ENCODE results near the gene TXNRD1. TPM values are rescaled to one million over a fixed set of nuclear protein-coding genes. Genes with fewer than 3 reads are reported as not detected.

The TXNRD1 gene
- 100 to 1,000 TPM; 110 to 129 TPM for total RNA-seq

DNA sequence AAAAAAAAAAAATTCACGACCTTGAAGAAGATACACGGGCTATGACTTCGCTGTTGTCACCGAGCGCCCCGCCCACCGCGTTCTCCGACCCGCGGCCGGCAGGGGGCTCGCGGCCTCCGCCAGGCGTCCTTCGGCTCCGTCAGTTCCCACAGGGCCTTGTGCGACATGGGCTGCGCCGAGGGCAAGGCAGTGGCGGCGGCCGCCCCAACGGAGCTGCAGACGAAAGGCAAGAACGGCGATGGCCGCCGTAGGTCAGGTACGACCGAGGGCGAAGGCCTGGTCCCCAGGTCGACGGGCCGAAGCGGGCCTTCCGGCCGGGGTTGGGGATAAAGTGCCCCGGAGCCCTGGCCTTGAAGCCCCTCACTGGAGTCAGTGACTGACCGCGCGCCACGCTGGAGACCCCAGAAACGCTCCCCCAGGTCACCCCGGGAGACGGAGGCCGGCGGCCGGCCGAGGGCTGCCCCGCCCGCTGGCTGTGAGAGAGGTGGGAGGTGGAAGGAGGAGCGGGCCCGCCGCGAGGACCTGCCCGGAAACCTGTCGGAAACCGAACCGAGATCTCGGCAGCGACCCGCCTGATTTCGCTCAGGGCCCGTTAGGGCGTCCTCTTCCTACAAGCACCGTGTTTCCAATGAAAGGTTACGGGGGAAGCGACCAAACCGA lies at the start of gene TXNRD1:
TSS of gene TXNRD1 (plus strand) at position 142 of the 660 bp plus-strand sequence. CDS start at position 166, 24 bp downstream.
- Histone ChIP-seq H3K36me3 (no peaks in the 10 kb centered on the region), H3K27ac (no peak within 1 kb of the TSS), H3K4me3 (peak within 1 kb of the TSS; percentile 44), H3K9me3 (no peaks in the 10 kb centered on the region), H3K4me1 (peaks cover 3% of the 10 kb centered on the region), H3K27me3 (no peaks in the 10 kb centered on the region), H3K9ac (ENCODE audit: low read depth in 2 of 2, low read length in 2 of 2) (peak within 1 kb of the TSS; percentile 40 to 76)
- intact Hi-C loops (cut with DNase I), result loop anchor here (5.0 kb wide), 2 partner anchors 82 to 142 kb away; no protein-coding TSS in a partner anchor
- TF ChIP-seq, protein P1, sequence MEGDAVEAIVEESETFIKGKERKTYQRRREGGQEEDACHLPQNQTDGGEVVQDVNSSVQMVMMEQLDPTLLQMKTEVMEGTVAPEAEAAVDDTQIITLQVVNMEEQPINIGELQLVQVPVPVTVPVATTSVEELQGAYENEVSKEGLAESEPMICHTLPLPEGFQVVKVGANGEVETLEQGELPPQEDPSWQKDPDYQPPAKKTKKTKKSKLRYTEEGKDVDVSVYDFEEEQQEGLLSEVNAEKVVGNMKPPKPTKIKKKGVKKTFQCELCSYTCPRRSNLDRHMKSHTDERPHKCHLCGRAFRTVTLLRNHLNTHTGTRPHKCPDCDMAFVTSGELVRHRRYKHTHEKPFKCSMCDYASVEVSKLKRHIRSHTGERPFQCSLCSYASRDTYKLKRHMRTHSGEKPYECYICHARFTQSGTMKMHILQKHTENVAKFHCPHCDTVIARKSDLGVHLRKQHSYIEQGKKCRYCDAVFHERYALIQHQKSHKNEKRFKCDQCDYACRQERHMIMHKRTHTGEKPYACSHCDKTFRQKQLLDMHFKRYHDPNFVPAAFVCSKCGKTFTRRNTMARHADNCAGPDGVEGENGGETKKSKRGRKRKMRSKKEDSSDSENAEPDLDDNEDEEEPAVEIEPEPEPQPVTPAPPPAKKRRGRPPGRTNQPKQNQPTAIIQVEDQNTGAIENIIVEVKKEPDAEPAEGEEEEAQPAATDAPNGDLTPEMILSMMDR (IDR thresholded peaks at IDR 0.05), result peak; percentile 75
- peak; percentile 78 for DNase-seq

DNA sequence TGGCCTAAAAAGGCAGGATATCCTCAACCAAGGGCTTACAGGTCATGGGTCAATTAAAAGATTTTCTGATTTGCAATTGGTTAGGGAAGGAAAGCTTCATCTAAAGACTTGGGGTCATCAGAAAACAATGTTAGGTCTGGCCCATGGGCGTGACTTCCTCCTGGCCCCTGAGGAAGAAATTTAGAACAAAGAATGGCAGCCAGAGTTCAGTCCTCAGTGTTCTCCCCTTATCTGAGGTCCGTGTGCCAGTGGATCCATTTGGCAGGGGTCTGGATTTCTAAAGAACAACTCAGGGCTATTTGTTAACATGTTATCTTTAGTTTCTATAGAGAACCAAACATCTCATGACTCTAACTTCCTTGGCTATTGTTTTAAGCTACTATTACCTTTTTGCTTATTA lies 49.8 kb upstream of the TXNRD1 start:
- Histone ChIP-seq H3K9ac (ENCODE audit: low read depth in 2 of 2, low read length in 2 of 2) (no peak overlapping the region), H3K27me3 (no peaks in the 10 kb centered on the region), H3K36me3 (no peaks in the 10 kb centered on the region), H3K4me1 (no peaks in the 10 kb centered on the region), H3K27ac (no peak overlapping the region), H3K9me3 (no peaks in the 10 kb centered on the region), H3K4me3 (no peak overlapping the region)
- intact Hi-C loops (cut with DNase I), result no loop called here
- TF ChIP-seq, protein P1 (IDR thresholded peaks at IDR 0.05), result no peak
- DNase-seq, result no peak

DNA sequence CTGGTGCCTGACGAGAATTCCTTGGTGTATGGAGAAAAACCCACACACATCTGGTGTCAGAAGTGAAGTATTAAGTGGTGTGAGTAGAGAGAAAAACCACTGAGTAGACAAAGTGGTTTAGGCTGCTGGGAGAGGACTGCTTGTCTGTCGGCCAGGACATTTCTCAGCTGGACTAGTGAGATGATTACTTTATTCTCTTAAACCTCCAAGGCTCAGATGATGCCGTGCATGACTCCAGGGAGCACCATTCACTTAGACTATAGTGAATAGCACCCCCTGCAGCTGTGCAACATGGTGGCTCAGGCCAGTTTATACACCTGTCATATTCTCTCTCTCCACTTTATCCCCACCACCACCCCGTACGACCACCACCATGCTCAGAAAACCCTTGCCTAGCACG lies 49.1 kb upstream of the TXNRD1 start:
- Histone ChIP-seq H3K4me1 (no peaks in the 10 kb centered on the region), H3K9me3 (no peaks in the 10 kb centered on the region), H3K9ac (ENCODE audit: low read depth in 2 of 2, low read length in 2 of 2) (no peak overlapping the region), H3K4me3 (no peak overlapping the region), H3K36me3 (no peaks in the 10 kb centered on the region), H3K27ac (no peak overlapping the region), H3K27me3 (no peaks in the 10 kb centered on the region)
- DNase-seq, result no peak
- intact Hi-C loops (cut with DNase I), result no loop called here
- TF ChIP-seq, protein P1 (IDR thresholded peaks at IDR 0.05), result no peak

DNA sequence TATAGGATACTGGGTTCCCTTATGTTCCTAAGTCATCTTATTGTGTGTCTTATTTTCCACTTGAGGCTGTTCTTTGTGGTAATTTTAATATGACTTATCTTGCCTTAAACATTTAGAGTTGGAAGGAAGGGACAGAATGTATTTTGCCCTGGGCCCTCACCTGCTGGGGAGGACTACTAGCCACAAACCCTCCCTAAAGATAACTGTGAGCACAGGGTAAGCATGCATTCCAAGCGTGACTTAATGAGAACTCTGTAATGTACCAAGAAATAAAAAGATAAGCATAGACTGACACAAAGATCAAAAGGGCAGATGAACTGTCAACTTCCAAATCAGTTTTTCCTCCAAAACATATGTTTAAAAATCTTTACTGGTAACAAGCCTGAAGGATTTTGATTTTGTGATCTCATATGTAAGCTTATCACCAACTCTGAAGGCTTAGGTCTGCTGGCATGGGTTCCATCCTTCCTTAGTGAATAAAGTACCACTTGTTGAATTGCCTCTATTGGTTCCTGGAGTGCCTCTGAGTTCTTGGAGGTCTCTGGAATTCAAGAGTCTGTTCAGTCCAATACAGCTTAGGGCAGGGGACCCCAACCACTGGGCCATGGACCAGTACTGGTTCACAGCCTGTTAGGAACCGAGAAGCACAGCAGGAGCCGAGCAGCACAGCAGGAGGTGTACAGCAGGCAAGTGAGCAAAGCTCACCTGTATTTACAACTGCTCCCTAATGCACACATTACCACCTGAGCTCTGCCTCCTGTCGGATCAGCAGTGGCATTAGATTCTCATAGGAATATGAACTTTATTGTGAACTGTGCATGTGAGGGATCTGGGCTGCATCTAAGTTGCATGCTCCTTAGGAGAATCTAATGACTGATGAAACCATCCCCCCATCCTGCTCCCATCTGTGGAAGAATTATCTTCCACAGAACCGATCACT lies 47.8 kb upstream of the TXNRD1 start:
- Histone ChIP-seq H3K27me3 (no peaks in the 10 kb centered on the region), H3K27ac (no peak overlapping the region), H3K9me3 (no peaks in the 10 kb centered on the region), H3K4me1 (no peaks in the 10 kb centered on the region), H3K4me3 (no peak overlapping the region), H3K9ac (ENCODE audit: low read depth in 2 of 2, low read length in 2 of 2) (no peak overlapping the region), H3K36me3 (no peaks in the 10 kb centered on the region)
- TF ChIP-seq, protein P1 (IDR thresholded peaks at IDR 0.05), result no peak
- intact Hi-C loops (cut with DNase I), result no loop called here
- no peak for DNase-seq

DNA sequence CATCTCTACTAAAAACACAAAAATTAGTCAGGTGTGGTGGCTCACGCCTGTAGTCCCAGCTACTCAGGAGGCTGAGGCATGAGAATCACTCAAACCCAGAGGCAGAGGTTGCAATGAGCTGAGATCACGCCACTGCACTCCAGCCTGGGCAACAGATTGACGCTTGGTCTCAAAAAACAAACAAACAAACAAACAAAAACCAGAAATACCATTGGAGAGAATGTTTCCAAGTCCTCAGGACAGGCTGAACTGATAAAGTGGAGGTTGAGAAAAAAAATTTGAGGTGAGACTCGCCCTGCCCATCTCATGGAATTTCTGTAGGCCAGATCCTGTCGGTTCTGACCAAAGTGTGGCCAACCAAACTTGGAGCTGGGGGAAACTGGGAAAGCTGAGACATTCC lies 47.0 kb upstream of the TXNRD1 start:
- intact Hi-C loops (cut with DNase I), result no loop called here
- DNase-seq, result no peak

More for the DNA sequence above, 47.0 kb upstream of the TXNRD1 start:
- Histone ChIP-seq H3K36me3 (no peaks in the 10 kb centered on the region), H3K4me3 (no peak overlapping the region), H3K4me1 (no peaks in the 10 kb centered on the region), H3K9ac (ENCODE audit: low read depth in 2 of 2, low read length in 2 of 2) (no peak overlapping the region), H3K27me3 (no peaks in the 10 kb centered on the region), H3K27ac (no peak overlapping the region), H3K9me3 (no peaks in the 10 kb centered on the region)
- TF ChIP-seq, protein P1 (IDR thresholded peaks at IDR 0.05), result no peak
